Vagina (tissue), 2 donors: ENCODE data around the gene SUMF2.

Experiments used
- POLR2A ChIP-seq, 2 donors: fragments of 450-650 bp; IDR thresholded peaks; one replicate each; pipeline ENCODE4 v1.6.1; 2017; ENCODE audit warnings: antibody characterized with exemption in 2 of 2, mild to moderate bottlenecking in 2 of 2, moderate library complexity in 2 of 2
- POLR2AphosphoS5 ChIP-seq, 2 donors: sonication (generic); formaldehyde crosslinking; IDR thresholded peaks; one replicate each; pipeline ENCODE4 v1.9.0; 2017; ENCODE audit warnings: antibody characterized with exemption in 2 of 2, mild to moderate bottlenecking in 2 of 2, low read depth in 1 of 2; ENCODE audit not compliant: insufficient read depth in 1 of 2
- TF ChIP-seq, protein P1 (sequence below), 3 experiments: fragments of 450-650 bp in 2 of 3; fragments of 200-600 bp in 1 of 3; sonication (generic) in 1 of 3; IDR thresholded peaks; one replicate each; pipeline ENCODE4 v1.5.1; 2017 to 2019; ENCODE audit warnings: antibody characterized with exemption in 3 of 3, mild to moderate bottlenecking in 2 of 3, moderate library complexity in 2 of 3

DNA sequence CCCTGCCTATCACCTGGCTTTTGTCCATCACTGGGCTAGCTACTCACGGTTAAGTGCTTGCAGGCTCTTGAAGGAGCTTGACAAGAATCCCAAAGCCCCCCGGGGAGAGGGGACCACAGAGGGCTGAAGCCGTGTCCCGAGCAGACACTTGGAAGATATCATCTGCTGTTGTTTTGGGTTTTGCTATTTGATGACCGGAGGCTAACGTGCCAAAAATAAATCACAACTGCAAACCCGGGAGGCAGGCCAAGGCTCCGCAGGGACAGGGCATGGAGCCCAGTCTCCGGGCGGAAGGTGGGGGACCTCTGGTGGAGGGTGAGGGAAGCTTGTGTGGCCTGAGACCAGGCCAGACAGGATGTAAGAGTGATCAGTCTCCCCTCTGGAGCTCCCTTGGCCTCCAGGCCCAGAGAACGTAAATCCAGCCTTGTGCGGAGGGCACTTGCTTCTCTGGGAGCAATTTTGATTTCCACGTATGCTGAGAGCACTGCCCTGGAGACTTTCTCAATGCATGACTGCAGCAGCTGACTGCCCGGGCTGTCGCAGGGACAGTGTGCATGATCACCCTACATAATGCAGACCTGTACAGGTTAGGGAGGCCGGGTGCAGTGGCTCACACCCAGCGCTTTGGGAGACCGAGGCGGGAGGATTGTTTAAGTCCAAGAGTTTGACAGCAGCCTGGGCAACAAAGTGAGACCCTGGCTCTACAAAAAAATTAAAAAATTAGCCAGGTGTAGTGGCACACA lies 28.9 kb downstream of the SUMF2 start, which contains the start of gene PHKG1:
- TF ChIP-seq, protein P1, sequence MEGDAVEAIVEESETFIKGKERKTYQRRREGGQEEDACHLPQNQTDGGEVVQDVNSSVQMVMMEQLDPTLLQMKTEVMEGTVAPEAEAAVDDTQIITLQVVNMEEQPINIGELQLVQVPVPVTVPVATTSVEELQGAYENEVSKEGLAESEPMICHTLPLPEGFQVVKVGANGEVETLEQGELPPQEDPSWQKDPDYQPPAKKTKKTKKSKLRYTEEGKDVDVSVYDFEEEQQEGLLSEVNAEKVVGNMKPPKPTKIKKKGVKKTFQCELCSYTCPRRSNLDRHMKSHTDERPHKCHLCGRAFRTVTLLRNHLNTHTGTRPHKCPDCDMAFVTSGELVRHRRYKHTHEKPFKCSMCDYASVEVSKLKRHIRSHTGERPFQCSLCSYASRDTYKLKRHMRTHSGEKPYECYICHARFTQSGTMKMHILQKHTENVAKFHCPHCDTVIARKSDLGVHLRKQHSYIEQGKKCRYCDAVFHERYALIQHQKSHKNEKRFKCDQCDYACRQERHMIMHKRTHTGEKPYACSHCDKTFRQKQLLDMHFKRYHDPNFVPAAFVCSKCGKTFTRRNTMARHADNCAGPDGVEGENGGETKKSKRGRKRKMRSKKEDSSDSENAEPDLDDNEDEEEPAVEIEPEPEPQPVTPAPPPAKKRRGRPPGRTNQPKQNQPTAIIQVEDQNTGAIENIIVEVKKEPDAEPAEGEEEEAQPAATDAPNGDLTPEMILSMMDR (IDR thresholded peaks at IDR 0.05) = no peak
- TF ChIP-seq POLR2A (IDR thresholded peaks at IDR 0.05) = no peak
- peak; percentile 13 to 55 for TF ChIP-seq POLR2AphosphoS5 (IDR thresholded peaks at IDR 0.05; ENCODE audit: insufficient read depth in 1 of 2, low read depth in 1 of 2)
